GM23248 (cell line): Measurements from ENCODE around the gene MYNN.

Source experiments
- EZH2 ChIP-seq: fragments of 200-600 bp; sonication (generic); IDR thresholded peaks from 2 replicates; pipeline ENCODE4 v1.6.1; 2018; ENCODE audit warnings: antibody characterized with exemption, mild to moderate bottlenecking; ENCODE audit not compliant: insufficient read depth, poor library complexity, severe bottlenecking
- EZH2phosphoT487 ChIP-seq: fragments of 200-600 bp; sonication (generic); IDR thresholded peaks from 2 replicates; pipeline ENCODE4 v1.6.1; 2018; ENCODE audit warnings: antibody characterized with exemption, moderate library complexity, mild to moderate bottlenecking, low read depth; ENCODE audit not compliant: insufficient read depth

- TF ChIP-seq EZH2 = no peak
- no peak for TF ChIP-seq EZH2phosphoT487
Measured at GRCh38 chr3:169825316-169825715, 52.1 kb downstream of the MYNN start.
